Skeletal muscle tissue (tissue), 4 donors: ENCODE measurements around the gene EPHB2. TPM values are rescaled to one million over a fixed set of nuclear protein-coding genes. Genes with fewer than 3 reads are reported as not detected.
"Not testable (repeated sequence)": the region's sequence is repeated elsewhere in the genome, so short reads cannot be mapped to it uniquely, and the experiment has no call there.

Source experiments
- H3K27ac ChIP-seq: one replicate; pipeline ENCODE4 v1.7.0; 2013; ENCODE audit warnings: mild to moderate bottlenecking, low read depth, low read length, inconsistent platforms
- H3K27me3 ChIP-seq, 3 donors: one replicate each; pipeline ENCODE4 v1.7.0; 2013; ENCODE audit warnings: low read length in 3 of 3; ENCODE audit not compliant: control insufficient read depth in 3 of 3, insufficient read depth in 3 of 3
- H3K36me3 ChIP-seq, 3 donors: one replicate each; pipeline ENCODE4 v1.7.0; 2013; ENCODE audit warnings: low read length in 3 of 3; ENCODE audit not compliant: control insufficient read depth in 3 of 3, insufficient read depth in 3 of 3
- H3K4me1 ChIP-seq, 3 donors: one replicate each; pipeline ENCODE4 v1.7.0; 2013; ENCODE audit warnings: low read length in 3 of 3, mild to moderate bottlenecking in 3 of 3; ENCODE audit not compliant: control insufficient read depth in 3 of 3, insufficient read depth in 3 of 3
- H3K4me3 ChIP-seq, 3 donors: one replicate each; pipeline ENCODE4 v1.7.0; 2013; ENCODE audit warnings: low read length in 3 of 3
- H3K9ac ChIP-seq, 3 donors: one replicate each; pipeline ENCODE4 v1.7.0; 2013; ENCODE audit warnings: low read length in 3 of 3, mild to moderate bottlenecking in 3 of 3, moderate library complexity in 2 of 3, low read depth in 1 of 3
- H3K9me3 ChIP-seq, 3 donors: one replicate each; pipeline ENCODE4 v1.7.0; 2013; ENCODE audit warnings: low read length in 3 of 3; ENCODE audit not compliant: control insufficient read depth in 3 of 3
- total RNA-seq: library from RNA; depleted of rRNA; stranded (reverse); fragments of >200 nt; gene quantifications from one replicate; pipeline ENCODE4 v1.2.3, GENCODE V29; 2014
- donor health status: Osteomylitis.

EPHB2 gene
- total RNA-seq, 1 donor from 2014 or later = 13.0 TPM

DNA sequence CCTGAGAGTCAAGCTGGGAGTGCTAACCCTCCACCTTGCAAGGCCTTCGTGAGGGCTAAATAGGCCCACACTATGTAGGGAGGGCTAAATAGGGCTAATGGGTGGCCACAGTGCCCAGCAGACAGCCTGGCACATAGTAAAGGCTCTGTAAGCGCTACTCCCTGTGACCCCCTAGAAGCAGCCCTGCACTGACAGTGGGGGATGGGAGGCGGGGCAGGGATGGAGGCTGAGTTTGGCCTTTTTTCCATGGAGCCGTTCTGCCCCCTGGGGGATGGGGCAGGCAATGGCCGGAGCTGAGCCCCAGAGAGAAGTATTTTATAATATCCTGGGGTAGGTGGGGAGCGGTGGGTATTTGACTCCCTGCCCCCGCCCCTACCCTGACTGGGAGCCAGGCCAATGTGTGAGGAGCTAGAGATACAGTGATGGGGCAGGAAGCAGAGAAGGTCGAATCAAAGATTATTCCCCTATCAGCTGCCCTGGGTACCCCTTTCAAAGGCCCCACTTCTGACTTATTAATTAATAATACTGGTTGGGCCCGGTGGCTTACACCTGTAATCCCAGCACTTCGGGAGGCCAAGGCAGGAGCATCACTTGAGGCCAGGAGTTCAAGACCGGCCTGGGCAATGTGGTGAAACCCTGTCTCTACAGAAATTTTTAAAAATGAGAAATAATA, 219.7 kb downstream of the EPHB2 start:
- peaks cover 5 to 11% (median 6%) of the 10 kb centered on the region in 3 donors for H3K27me3 ChIP-seq
- no peak overlapping the region for H3K9ac ChIP-seq
- no peaks in the 10 kb centered on the region for H3K9me3 ChIP-seq
- no peak overlapping the region for H3K27ac ChIP-seq
- H3K36me3 ChIP-seq = no peaks in the 10 kb centered on the region
- no peak overlapping the region for H3K4me3 ChIP-seq
- H3K4me1 ChIP-seq = no peaks in the 10 kb centered on the region

DNA sequence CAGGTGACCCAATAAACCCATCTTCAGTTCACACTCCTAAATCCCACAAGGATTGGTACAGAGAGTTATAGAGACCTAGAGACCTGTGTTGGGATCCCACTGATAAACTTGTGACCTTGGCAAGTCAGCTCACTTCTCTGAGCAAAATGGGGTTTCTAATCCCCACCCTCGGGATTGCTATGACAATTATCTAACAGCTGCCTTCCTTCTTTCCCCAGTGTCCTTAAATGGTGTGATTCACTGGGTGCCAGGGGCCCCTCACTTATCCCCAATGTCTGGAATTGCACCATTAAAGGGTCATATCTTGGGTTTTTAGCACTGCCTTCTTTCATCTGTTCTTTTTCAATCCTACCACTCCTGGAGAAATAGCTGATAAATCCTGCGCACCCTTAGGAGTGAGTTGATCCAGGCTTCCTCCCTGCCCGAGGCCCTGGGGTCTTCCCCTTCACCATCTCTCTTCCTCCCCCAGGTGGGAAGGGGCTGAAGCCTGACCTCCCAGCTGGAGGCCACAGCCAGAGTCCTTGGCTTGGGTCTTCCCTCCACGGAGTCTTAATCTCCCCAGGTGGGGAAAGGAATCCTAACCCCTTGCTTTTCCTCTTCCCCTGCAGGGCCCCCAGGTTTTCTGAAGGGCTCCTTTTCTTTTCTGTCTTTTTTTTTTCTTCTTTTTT, 222.3 kb downstream of the EPHB2 start:
- Histone ChIP-seq H3K27ac (no peak overlapping the region), H3K9me3 (no peaks in the 10 kb centered on the region), H3K4me3 (no peak overlapping the region), H3K27me3 (peaks cover 0 to 5% (median 0%) of the 10 kb centered on the region in 3 donors), H3K9ac (no peak overlapping the region), H3K4me1 (no peaks in the 10 kb centered on the region), H3K36me3 (no peaks in the 10 kb centered on the region)

DNA sequence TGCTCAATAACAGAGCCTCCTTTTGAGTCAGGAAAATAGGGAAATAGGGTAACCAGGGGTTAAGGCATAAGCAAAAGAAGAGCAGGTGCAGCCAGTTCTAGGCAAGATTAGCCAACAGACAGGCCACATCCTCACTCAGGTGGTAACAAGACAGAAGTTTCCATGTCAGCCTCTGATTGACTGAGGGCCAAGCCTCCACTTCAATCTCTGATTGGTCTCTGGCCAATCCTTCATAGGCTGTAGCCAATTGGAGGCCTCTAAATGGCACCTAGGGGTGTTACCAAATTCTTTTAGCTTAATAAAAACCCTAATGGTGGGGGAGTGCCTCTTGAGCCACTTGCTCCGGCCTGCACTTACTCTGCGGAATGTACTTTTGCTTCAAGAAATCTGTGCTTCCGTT, 224.8 kb downstream of the EPHB2 start:
- Histone ChIP-seq H3K36me3 (no peaks in the 10 kb centered on the region), H3K9me3 (peaks cover 0 to 2% (median 0%) of the 10 kb centered on the region in 3 donors), H3K27ac (no peak overlapping the region), H3K9ac (no peak overlapping the region), H3K4me1 (no peaks in the 10 kb centered on the region), H3K4me3 (no peak overlapping the region), H3K27me3 (no peaks in the 10 kb centered on the region)

GRCh38 chr1:22936681-22937080, 226.0 kb downstream of the EPHB2 start:
- Histone ChIP-seq H3K9ac (no peak overlapping the region), H3K4me1 (no peaks in the 10 kb centered on the region), H3K9me3 (peaks cover 0 to 2% (median 0%) of the 10 kb centered on the region in 3 donors), H3K36me3 (no peaks in the 10 kb centered on the region), H3K27me3 (no peaks in the 10 kb centered on the region), H3K4me3 (no peak overlapping the region), H3K27ac (no peak overlapping the region)

- Histone ChIP-seq H3K36me3 (no peaks in the 10 kb centered on the region), H3K27ac (no peak overlapping the region), H3K27me3 (peaks cover 0 to 9% (median 4%) of the 10 kb centered on the region in 3 donors), H3K4me1 (no peaks in the 10 kb centered on the region), H3K9ac (no peak overlapping the region), H3K4me3 (no peak overlapping the region), H3K9me3 (peaks cover 0 to 4% (median 0%) of the 10 kb centered on the region in 3 donors)
Measured at GRCh38 chr1:22941257-22941656, 230.6 kb downstream of the EPHB2 start.

DNA sequence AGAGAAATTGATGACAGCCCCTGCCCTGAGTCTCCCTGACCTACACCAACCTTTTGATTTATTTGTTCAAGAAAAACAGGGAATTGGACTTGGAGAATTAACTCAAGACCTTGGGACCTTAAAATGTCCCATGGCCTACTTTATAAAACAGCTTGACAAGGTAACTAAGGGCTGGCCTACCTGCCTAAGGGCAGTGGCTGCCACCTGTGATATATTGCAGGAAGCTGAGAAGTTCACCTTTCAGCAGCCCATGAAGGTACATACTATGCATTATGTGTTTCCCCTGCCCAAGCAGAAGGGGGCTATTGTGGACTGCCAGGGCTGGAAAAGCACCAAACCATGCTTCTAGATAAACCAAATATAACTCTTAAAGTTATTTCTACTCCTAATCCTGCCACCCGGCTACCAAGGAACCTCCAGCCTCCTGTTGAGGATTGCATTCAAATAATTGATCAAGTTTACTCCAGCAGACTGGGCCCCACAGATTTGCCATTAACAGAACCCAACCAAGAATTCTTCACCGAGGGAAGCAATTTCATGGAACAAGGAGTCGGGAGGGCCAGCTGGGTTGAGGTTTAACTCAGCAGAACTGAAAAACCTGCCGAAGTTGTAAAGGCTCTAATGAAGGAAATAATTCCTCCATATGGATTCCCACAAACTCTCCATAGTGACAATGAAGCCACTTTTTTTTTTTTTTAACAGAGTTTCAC, 233.9 kb downstream of the EPHB2 start:
- H3K4me1 ChIP-seq = no peaks in the 10 kb centered on the region
- peaks cover 0 to 4% (median 1%) of the 10 kb centered on the region in 3 donors for H3K9me3 ChIP-seq
- H3K36me3 ChIP-seq = no peaks in the 10 kb centered on the region
- H3K27me3 ChIP-seq = peaks cover 4 to 11% (median 4%) of the 10 kb centered on the region in 3 donors
- H3K4me3 ChIP-seq = no peak overlapping the region
- H3K9ac ChIP-seq = no peak overlapping the region
- no peak overlapping the region for H3K27ac ChIP-seq

GRCh38 chr1:22945171-22945570, 234.5 kb downstream of the EPHB2 start:
- H3K27ac ChIP-seq, H3K9ac ChIP-seq, H3K9me3 ChIP-seq, H3K4me3 ChIP-seq, H3K36me3 ChIP-seq, H3K4me1 ChIP-seq: not testable (repeated sequence)
- H3K27me3 ChIP-seq = peaks cover 4 to 11% (median 4%) of the 10 kb centered on the region in 3 donors

GRCh38 chr1:22949822-22950331, 239.2 kb downstream of the EPHB2 start:
- Histone ChIP-seq H3K27ac (no peak overlapping the region), H3K9me3 (peaks cover 0 to 1% (median 0%) of the 10 kb centered on the region in 3 donors), H3K27me3 (peaks cover 26 to 31% (median 29%) of the 10 kb centered on the region in 3 donors), H3K36me3 (no peaks in the 10 kb centered on the region), H3K4me1 (no peaks in the 10 kb centered on the region), H3K9ac (no peak overlapping the region), H3K4me3 (no peak overlapping the region)

GRCh38 chr1:22951796-22952195, 241.2 kb downstream of the EPHB2 start:
- Histone ChIP-seq H3K4me3 (no peak overlapping the region), H3K27me3 (peaks cover 32 to 36% (median 36%) of the 10 kb centered on the region in 3 donors), H3K4me1 (no peaks in the 10 kb centered on the region), H3K9me3 (no peaks in the 10 kb centered on the region), H3K36me3 (no peaks in the 10 kb centered on the region), H3K27ac (no peak overlapping the region), H3K9ac (no peak overlapping the region)

- peaks cover 32 to 36% (median 32%) of the 10 kb centered on the region in 3 donors for H3K27me3 ChIP-seq
Measured at GRCh38 chr1:22952694-22953056, 242.0 kb downstream of the EPHB2 start.

More at GRCh38 chr1:22952694-22953056, 242.0 kb downstream of the EPHB2 start:
- Histone ChIP-seq H3K4me3 (no peak overlapping the region), H3K27ac (no peak overlapping the region), H3K9me3 (no peaks in the 10 kb centered on the region), H3K36me3 (no peaks in the 10 kb centered on the region), H3K9ac (no peak overlapping the region), H3K4me1 (no peaks in the 10 kb centered on the region)
